Muscle of arm (tissue), 12 donors: ENCODE data around the gene TCEA3. TPM values are rescaled to one million over a fixed set of nuclear protein-coding genes. Genes with fewer than 3 reads are reported as not detected.

Experiments
- DNase-seq: peaks from one replicate; pipeline ENCODE4 v3.0.0-alpha.2; 2013
- polyA plus RNA-seq, 12 donors: library from polyadenylated mRNA; unstranded; fragments of 120-200 nt; gene quantifications; one replicate each; pipeline ENCODE4 v1.2.1, GENCODE V29; 2013; ENCODE audit not compliant: insufficient read length in 12 of 12

TCEA3 gene
- polyA plus RNA-seq, 12 donors: 189 to 1,418 (median 361) TPM

DNA sequence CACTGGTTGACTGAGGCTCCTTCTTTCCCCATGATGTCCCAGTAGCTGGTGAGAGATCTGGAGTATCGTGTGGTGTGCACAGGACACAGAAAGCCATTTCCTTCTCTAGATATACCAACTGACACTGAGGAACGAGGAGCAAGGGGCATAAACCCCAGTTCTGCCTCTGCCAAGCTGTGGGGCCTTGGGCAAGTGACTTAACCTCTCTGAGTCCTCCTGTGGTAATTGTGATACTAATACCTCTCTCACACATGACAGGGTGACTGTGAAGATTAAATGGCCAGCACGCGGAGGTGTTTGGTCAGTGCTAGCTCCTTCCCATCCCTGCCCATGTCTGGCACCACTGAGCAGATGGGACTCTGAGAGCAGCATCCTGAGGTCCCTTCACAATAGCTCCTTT, 26.3 kb upstream of the TCEA3 start:
- no peak for DNase-seq

DNA sequence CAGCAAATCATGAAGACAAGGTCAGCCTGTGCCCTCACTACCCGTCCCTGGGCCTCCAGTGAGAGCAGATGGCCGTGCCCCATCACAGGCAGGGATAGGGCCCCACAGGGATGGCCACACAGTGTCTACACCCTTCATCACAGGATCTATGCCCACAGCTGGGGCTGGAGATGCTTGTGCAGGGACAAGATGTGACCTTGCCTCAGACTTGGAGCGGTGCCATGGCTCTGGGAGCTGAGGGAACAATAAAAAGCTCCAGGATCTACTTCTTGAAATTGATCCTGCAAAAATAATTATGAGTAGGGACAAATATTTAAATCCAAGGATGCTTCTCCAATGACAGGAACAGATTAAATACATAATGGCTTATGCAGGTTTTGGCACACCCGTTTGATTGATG, 25.4 kb upstream of the TCEA3 start:
- peak; percentile 45 for DNase-seq

DNA sequence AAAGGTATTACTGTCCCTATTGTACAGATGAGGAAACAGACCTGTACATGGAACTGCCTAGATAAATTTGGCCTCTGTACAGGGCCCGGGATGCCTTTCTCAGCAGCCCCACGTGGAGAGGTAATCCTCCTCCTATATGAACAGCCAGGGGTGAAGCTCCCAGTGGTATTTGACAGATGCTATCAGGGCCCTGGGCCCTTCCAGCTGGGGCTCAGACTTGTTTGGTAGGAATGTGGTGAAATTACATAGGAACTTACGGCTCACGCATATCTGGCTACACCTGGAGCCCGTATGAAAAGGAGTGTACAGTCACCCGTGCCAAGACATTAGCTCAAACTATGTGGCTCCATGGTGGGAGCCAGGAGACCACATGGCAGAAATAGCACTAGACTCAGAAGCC, 24.8 kb upstream of the TCEA3 start:
- DNase-seq: no peak

DNA sequence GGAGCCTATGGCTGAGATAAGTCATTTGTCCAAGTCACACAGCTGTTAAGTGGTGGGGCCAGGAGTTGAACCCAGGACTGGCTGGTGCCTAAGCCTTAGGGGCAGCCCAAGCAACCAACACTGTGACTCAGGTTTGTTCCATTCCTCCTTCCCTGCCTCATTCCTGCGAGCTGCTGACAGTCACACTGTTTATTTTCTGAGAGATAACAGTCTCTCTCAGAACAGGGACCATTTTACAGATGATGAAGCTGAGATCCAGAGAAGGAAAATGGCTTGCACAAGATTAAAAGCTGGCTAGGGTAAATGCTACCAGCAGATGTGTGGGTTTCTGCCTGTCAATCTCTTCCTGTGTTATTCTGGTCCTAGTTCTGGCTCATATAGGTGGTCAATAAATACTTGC, 24.3 kb upstream of the TCEA3 start:
- no peak for DNase-seq

DNA sequence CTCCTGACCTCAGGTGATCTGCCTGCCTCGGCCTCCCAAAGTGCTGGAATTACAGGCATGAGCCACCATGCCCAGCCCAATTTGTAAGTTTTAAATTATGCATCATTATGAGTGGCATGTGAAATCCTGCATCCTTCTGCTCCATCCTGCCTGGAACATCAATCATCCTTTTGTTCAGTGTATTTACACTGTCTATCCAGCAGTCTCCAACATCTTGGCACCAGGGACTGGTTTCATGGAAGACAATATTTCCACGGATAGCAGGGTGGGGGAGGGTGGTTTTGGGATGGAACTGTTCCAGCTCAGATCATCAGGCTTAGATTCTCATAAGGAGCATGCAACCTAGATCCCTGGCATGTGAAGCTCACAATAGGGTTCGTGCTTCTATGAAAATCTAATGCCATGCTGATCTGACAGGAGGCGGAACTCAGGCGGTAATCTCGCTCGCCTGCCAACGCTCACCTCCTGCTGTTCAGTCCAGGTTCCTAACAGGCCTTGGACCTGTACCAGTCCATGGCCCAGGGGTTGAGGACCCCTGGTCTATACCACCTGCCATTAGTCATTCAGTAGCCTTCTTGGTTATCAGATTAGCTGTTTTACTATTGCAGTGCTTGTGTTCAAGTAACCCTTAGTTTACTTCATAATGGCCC, 22.2 kb upstream of the TCEA3 start:
- no peak for DNase-seq

DNA sequence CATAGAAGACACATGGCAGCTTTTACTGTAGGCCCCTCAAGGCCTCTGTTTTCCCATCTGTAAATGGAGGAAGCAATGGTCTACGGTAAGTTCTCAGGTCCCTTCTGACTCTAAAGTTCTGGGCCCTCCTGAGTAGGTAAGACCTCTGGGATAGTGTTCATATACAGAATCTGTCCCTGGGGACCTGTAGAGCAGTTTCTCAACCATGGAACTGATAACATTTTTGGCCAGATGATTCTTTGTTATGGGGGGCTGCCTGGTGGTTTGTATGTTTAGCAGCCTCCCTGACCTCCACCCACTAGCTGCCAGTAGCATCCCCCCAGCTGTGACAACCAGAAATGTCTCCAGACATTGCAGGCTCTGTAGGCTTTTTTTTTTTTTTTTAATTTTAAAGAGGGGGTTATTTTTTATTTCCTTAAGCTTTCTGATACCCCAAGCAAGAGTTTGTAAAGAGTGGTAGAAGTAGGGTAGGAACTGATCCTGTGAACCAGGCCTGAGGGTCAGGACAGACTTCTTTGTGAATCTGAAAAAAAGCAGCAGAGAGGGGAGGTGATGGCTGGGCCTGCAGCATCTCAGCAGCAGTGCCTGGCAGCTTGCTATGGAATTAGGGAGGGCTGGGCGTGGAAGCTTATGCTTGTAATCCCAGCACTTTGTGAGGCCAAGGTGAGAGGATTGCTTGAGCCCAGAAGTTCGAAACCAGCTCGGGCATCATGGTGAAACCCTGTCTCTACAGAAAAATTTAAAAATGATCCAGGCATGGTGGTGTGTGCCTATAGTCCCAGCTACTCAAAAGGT, 20.2 kb upstream of the TCEA3 start:
- no peak for DNase-seq

DNA sequence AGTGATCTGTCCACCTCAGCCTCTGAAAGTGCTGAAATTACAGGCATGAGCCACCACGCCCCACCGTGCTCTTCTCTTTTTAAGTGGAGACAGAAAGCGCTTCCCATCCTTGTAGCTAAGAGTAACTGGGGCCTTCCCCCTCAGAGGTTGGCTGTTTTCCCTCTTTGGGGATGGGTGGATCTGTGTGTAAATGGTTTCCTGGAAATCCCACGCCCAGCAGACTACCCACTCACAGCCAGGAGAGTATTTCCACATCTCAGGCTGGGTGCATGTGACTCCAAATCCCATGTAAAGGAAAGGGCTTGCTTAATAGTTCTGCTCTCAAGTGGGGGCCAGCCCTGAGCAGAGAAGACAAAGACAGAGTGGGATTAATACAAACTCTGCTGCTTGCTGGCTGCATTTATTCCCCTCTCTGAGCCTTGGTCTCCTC, 19.6 kb upstream of the TCEA3 start:
- DNase-seq: peak; percentile 61

DNA sequence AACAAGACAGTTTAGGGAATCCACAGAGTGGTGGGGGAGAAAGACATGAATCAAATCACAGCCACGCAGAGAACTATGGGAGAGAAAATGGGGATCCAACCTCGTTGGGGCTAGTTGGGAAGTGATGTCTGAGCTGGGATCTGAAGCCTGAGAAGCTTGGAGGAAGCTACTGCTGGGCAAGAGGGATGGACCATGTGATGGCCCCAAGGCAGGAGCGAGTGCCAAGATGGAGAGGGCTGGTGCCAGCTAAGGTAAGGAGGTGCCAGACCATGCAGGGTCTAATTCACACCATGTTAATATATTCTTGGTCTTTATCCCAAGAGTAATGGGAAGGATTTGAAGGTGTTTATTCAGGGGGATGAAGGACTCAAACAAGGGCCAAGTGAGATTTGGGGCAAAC, 18.2 kb upstream of the TCEA3 start:
- DNase-seq: no peak

DNA sequence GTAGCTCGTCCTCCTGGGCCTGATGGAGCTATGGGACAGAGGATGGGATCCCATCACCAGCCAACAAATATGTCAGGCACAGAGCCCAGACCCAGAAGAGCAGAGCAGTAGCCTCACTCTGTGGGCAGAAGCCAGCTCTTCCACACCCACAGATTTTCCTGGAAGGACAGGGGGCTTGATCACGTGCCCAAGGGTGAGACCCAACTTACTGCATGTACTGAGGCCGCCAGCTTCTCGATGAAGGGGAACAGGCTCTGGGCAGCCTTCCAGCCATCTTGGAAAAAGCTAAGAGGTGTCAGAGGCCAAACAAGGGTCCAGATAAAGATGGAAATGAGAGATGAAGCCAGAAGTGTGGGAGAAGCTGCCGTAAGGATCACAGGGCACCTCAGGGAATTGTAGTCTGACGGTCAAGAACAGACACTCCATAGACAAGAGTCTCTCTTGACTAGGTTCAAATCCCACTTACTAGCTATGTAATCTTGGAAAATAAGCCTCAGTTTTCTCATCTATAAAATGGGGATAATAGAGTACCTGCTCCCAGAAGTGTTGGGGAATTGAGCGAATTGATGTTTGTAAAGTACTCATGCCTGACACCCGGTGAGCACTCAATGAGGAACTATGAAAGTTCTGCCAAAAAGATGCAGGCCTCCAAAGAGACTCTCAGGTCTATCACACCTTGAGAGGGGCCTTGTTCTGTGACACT, 17.0 kb upstream of the TCEA3 start:
- DNase-seq: no peak

DNA sequence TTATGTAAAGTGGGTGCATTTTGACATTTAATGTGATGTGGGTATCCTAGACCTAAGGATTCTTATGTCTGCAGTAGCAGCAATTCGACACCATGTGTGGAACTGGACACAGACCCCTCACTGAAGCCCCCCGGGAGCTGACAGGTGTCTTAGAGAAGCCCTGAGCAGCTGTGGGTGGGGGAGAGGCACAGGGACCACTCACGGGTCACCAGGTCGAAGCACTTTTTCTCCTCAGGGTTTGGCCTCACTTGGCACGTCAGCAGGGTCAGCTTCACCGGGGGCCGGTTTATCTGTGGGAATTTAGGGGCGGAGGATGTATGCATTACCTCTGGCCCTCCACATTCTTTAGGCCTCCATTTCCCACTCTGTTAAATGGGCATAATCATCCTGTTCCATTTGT, 14.0 kb upstream of the TCEA3 start:
- DNase-seq: no peak

DNA sequence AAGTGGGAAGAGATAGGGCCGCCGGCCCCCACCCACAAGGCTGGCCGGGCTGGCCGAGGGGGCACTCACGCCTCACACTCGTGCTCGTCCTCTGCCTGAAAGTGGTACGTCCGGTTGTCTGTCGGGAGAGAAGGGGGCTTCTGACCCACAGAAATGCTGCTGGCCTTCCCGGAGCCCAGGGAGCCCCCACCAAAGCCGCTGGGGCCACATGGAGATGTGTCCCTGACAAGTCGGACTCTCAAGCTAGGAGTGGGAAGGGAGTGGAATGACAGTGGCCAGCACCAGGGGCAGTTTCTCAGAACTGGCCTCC, 12.8 kb upstream of the TCEA3 start:
- no peak for DNase-seq

DNA sequence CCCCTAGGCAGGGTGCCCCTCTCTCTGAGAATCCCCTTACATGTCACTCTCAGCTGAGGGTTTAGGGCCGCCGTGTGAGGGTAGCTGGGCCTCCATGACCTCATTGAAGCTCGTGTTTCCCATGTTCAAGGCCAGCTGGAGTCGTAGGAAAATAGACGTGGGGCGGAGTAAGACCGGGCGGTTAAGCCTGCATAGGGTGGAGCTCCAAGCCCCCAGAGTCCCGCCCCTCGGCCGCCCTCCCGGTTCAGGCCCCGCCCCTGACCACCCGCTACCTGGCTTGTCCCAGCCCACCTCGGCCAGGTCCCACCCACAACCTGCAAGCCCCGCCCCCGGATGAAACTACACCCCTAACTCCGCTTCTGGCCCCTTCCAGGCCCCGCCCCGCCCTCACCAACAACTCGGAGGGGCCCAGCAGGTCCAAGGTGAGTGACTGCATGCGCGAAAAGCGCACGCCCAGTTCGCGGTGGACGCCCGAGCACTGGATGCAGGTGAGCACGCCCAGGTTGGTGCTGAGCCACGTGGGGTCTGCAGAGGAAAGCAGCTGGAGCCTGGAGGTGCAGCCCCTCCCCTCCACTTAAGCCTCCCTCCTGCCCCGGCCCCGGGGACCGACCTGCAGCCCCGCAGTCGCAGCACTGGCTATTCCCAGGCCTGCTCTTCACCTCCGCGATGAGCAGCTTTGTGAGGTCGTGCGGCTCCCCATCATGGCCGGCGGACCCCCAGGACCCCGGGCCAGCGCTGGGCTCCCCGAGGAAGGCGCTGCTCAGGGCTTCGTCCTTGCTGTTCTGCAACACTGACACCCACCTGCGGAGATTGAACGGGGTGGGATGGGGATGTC, 12.2 kb upstream of the TCEA3 start:
- no peak for DNase-seq

DNA sequence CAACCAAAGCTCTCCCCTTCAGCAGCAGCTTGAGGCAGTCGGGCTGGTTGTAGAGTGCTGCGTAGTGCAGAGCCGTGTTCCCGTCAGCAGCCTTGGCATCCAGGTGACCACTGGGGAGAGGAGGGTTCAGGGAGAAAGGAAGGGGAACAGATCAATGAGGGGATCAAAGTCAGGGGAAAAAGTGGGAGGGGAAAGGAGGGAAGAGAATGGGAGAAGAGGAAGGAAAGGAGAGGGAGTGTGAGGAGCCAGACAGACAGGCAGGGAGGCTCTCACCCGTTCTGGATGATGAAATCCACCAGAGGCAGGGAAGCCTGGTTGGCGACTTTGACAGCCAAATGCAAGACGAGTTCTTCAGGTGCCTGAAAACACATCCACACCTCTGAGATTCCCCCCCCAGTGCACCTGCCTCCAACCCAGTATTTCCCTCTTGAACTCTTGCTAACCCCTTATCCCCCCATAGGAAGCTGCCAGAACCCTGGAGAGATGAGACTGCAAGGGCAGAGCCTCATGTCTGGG, 9.8 kb upstream of the TCEA3 start:
- no peak for DNase-seq

DNA sequence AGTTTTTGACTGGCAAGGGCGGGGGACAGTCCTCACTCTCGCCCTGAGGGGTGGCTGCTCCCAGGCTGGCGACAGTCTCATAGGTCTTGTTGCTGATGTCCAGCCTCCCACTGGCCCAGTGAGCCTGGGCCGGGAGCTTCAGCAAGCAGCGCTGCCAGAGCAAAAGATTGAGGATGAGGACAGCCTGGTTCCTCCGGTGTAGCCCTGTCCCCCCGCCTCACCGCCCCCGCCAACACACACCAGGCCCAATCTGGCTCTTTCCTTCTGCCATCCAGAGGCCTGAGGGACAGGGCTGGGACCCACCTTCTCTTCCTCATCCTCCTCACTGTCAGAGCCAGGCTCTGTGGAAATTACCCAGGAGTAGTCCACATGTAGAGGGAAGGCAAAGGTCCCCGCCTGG, 8.6 kb upstream of the TCEA3 start:
- DNase-seq: no peak

DNA sequence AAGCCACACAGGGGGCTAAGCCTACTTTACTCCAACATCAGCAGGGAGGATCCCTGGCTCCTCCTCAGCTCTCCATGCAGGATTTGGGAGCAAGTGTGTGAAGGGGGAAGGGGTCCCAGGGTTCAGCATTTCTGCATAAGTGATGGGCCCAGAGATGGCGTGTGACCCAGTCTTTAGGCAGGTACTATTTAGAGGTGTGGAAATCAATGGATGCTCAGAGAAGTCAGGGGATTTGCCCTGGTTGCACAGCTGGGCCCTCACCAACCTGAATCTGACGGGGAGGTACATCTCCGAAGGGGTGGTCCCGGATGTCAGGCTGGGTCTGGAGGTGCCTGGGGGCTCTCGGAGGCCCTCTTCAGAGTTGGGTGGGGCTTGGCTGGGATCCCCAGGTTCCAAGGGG, 6.9 kb upstream of the TCEA3 start:
- DNase-seq: no peak

DNA sequence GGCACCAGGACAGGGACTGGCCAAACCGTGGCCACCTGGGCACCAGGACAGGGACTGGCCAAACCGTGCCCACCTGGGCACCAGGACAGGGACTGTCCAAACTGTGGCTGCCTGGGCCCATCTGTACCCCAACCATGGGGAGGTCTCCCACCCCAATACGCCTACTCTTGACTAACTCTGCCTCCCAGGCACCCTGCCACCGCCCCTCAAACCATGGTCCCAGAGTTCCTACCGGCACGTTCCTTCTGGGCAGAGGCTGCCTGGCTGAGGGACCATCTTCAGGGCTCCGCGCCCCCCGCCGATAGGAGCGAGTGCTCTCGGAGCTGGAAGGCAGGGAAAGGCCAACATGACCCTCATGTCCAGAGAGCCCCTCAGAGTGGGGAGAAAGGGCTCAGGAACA, 6.3 kb upstream of the TCEA3 start:
- DNase-seq: no peak

DNA sequence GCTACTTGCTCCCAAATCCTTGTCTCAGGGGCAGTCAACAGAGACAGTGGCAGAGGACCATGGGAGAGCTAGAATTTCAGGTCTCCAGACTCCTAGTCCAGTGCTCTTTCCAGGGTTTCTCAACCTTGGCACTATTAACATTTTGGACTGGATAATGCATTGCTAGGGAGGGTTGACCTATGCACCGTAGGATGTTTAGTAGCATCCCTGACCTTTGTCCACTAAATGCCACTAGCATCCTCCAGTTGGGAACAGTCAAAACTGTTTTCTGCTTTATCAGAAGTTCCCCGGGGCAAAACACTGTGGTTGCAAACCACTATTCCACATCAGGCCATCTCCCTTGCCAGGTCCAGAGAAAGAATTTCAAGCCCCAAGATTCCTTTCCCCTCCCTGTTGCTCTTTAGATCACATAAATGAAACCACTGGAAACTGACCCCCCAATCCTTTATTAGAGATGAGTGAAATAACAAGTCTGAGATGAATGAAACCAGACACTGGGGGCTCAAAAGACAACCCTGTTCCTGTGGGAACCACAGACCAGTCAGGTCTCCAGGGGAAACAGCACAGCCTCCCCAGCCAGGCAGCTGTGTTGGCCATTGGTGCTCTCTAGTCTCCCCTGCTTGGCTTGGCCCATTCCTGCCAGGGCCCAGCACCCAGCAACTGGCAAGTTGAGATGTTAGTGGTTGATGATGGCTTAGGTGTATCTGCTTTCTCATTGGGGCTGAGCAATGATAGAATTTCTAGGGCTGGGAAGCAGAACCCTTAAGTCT, 3.8 kb upstream of the TCEA3 start:
- DNase-seq: no peak

DNA sequence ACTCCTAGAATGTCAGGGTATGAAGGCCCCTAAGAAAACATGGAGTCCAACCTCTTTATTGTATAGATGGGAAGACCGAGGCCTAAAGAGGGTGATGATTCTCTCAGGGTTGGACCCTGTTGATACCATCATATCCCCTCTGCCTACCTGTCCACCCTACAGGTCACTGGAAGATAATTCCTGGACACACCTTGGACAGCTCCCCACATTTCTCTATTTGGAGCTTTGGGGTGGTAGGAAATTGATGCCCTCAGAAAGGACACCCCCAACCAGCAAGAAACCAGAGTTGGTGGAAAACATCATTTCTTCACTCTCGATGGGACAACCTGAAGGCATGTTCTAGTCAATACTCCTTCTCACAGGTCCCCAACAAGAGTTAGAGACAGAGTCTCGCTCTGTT, 3.0 kb upstream of the TCEA3 start:
- DNase-seq: no peak

DNA sequence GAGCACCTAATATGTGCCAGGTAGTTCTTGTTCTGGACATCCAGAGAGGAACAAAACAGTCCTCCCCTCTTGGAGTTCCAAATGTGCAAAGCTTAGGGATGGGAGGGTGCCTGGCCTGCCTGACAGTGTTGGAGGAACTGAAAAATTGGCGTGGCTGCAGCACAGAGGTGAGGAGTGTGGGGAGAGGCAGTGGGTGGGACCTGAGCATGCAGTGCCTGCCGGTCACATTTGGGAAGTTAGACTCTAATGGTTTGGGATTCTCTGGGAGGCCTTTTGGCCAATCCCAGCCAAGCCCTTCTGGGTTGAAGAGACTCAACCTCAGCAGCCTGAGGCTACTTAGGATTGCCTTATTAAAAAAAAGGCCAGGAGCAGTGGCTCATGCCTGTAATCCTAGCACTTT, 2.3 kb upstream of the TCEA3 start:
- no peak for DNase-seq

DNA sequence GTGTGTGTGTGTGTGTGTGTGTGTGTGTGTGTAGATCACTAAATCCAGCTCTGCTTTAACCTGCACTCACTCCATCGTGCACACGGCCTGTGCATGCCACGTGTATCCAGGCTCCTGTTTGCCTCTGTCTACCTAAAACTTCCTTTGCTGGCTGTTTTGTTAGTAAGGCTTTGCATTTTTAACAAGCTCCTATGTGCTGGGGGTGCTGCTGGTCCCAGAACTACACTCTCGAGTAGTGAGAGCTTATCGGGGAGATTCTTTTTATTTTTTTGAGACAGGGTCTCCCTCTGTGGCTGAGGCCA, 596 bp upstream of the TCEA3 start:
- DNase-seq: no peak
